ENCODE results near the gene MGLL.

Gene MGLL

GRCh38 chr3:127809611-127810010 lies 12.7 kb downstream of the MGLL start:
- DNase-seq: no peak

GRCh38 chr3:127809211-127809610 lies 13.1 kb downstream of the MGLL start:
- DNase-seq: no peak

GRCh38 chr3:127808197-127808596 lies 14.1 kb downstream of the MGLL start:
- no peak for DNase-seq

GRCh38 chr3:127805026-127805753 lies 17.1 kb downstream of the MGLL start:
- DNase-seq: no peak

GRCh38 chr3:127804141-127804540 lies 18.2 kb downstream of the MGLL start:
- no peak for DNase-seq

GRCh38 chr3:127803619-127804018 lies 18.7 kb downstream of the MGLL start:
- DNase-seq: no peak

GRCh38 chr3:127802606-127803005 lies 19.7 kb downstream of the MGLL start:
- DNase-seq: no peak

- no peak for DNase-seq
Observed at GRCh38 chr3:127801731-127802313, 20.5 kb downstream of the MGLL start.

GRCh38 chr3:127800508-127800907 lies 21.8 kb downstream of the MGLL start:
- no peak for DNase-seq

- no peak for DNase-seq
Observed at GRCh38 chr3:127799476-127800222, 22.7 kb downstream of the MGLL start.

- no peak for DNase-seq
Observed at GRCh38 chr3:127798716-127799115, 23.6 kb downstream of the MGLL start.

- no peak for DNase-seq
Observed at GRCh38 chr3:127796831-127797150, 25.5 kb downstream of the MGLL start.

- DNase-seq: peak in 1 of 4 experiments; percentile 45
Observed at GRCh38 chr3:127796045-127796830, 26.1 kb downstream of the MGLL start.

GRCh38 chr3:127794972-127795371 lies 27.3 kb downstream of the MGLL start:
- DNase-seq: no peak

GRCh38 chr3:127794402-127794801 lies 27.9 kb downstream of the MGLL start:
- peak in 1 of 4 experiments; percentile 34 for DNase-seq

GRCh38 chr3:127792541-127793292 lies 29.6 kb downstream of the MGLL start:
- DNase-seq: no peak

GRCh38 chr3:127791221-127791913 lies 30.9 kb downstream of the MGLL start:
- peak in 1 of 4 experiments; percentile 56 for DNase-seq

GRCh38 chr3:127790882-127791183 lies 31.5 kb downstream of the MGLL start:
- no peak for DNase-seq

- DNase-seq: no peak
Observed at GRCh38 chr3:127789990-127790881, 32.1 kb downstream of the MGLL start.

GRCh38 chr3:127789051-127789450 lies 33.3 kb downstream of the MGLL start:
- no peak for DNase-seq

GRCh38 chr3:127788451-127788909 lies 33.8 kb downstream of the MGLL start:
- DNase-seq: no peak
